ENCODE results near the gene C22orf31. TPM values are rescaled to one million over a fixed set of nuclear protein-coding genes. Genes with fewer than 3 reads are reported as not detected.
"Not testable (repeated sequence)": the region's sequence is repeated elsewhere in the genome, so short reads cannot be mapped to it uniquely, and the experiment has no call there.

Gene C22orf31
- total and polyA plus RNA-seq, 4 donors, result 1.2 TPM; not detected in 3

DNA sequence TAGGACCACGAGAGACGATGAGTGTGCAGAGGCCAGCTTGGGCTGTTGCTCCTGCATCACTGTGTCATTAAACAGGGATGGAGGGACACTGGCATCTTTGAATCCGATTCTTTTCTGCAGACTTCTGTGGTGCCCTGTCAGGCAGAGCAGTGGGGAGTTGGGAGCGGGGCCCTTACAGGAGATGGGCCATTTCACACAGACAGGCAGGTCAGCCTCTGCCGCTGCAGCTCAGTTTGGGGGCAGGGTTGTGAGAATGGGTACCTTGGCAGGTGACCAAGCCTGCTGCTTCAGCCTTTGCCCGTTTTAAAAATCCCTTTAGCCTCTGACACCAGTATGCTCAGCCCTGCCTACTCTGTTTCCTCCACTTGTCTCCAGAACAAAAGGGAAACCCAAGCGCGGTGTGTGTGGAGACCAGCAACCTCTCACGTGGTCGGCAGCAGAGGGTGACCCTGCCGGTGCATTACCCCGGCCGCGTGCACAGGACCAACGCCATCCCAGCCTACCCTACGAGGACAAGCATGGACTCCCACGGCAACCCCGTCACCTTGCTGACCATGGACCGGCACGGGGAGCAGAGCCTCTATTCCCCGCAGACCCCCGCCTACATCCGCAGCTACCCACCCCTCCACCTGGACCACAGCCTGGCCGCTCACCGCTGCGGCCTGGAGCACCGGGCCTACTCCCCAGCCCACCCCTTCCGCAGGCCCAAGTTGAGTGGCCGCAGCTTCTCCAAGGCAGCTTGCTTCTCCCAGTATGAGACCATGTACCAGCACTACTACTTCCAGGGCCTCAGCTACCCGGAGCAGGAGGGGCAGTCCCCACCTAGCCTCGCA is 12.6 kb downstream of the C22orf31 start:
- no peak overlapping the region for H3K27ac ChIP-seq (ENCODE audit: low read depth, low read length)
- H3K4me1 ChIP-seq (ENCODE audit: control insufficient read depth, insufficient read depth, low read length), result no peaks in the 10 kb centered on the region
- peaks cover 71% of the 10 kb centered on the region for H3K36me3 ChIP-seq (ENCODE audit: control insufficient read depth, insufficient read depth, low read length)
- no peaks in the 10 kb centered on the region for H3K9me3 ChIP-seq (ENCODE audit: control insufficient read depth, insufficient read depth, low read length)
- 92% methylated on average over 25 of the region's 31 CpGs for WGBS (ENCODE audit: insufficient coverage)
- no peaks in the 10 kb centered on the region for H3K27me3 ChIP-seq (ENCODE audit: control insufficient read depth, insufficient read depth, low read length)
- DNase-seq (ENCODE audit: low read depth in 4 of 6, low spot score in 6 of 6), result no peak
- no peak overlapping the region for H3K4me3 ChIP-seq (ENCODE audit: low read depth, low read length)

DNA sequence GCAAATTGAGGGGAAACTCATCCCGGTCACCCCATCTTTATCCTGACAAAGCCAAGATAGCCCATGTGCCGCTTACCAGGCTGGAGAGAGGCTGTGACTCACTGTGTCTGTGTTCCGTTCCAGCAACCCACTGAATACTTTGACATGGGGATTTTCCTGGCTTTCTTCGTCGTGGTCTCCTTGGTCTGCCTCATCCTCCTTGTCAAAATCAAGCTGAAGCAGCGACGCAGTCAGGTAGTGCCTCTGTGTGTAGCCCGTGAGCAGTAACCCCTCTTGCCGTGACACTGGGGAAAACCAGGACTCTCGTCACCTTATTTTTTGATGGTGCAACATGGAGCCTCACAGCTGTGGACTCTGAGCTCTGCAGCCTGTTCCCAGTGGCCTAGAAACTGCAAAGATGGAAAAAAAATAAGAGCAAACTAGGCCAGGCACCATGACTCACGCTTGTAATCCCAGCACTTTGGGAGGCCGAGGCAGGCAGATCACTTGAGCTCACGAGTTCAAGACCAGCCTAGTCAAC is 16.9 kb downstream of the C22orf31 start:
- Histone ChIP-seq H3K4me3 (ENCODE audit: low read depth, low read length) (no peak overlapping the region), H3K27me3 (ENCODE audit: control insufficient read depth, insufficient read depth, low read length) (no peaks in the 10 kb centered on the region), H3K36me3 (ENCODE audit: control insufficient read depth, insufficient read depth, low read length) (peaks cover 49% of the 10 kb centered on the region), H3K27ac (ENCODE audit: low read depth, low read length) (no peak overlapping the region), H3K4me1 (ENCODE audit: control insufficient read depth, insufficient read depth, low read length) (peaks cover 13% of the 10 kb centered on the region), H3K9me3 (ENCODE audit: control insufficient read depth, insufficient read depth, low read length) (no peaks in the 10 kb centered on the region)
- no peak for DNase-seq (ENCODE audit: low read depth in 4 of 6, low spot score in 6 of 6)
- WGBS (ENCODE audit: insufficient coverage), result 97% methylated on average over 12 of the region's 13 CpGs

DNA sequence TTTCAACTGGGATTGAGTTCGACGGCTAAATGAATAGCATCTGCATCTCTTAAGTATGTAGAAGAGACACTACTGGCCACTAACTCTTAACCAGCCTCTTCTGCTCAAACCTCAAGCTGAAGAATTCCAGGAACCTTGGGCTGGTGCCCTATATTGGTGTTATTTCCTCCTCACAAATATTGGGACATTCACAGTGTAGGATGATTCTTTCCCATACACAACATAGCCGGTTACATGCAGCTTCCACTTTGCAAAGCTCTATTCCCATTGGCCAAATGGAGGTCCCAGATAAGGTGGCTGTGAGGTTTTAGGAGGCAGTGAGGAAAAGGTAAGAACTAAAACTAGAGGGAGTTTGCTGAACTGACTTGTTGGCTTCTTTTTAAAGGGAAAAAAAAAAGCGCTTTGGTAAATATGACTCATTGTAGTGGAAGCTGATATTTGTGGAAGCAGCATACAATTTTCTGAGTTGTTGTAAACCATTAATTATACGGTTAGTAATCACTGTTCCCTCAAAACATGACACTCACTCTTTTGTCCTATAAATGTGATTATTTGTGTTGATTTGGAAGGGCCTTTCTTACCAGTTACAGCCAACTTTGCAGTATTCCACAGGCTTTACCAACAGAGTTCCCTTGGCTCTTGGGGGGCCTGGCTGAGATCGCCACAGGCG is 17.6 kb downstream of the C22orf31 start:
- 83% methylated on average over 2 of the region's 7 CpGs for WGBS (ENCODE audit: insufficient coverage)
- Histone ChIP-seq H3K36me3 (ENCODE audit: control insufficient read depth, insufficient read depth, low read length) (peaks cover 43% of the 10 kb centered on the region), H3K27ac (ENCODE audit: low read depth, low read length) (no peak overlapping the region), H3K4me3 (ENCODE audit: low read depth, low read length) (no peak overlapping the region), H3K4me1 (ENCODE audit: control insufficient read depth, insufficient read depth, low read length) (peaks cover 16% of the 10 kb centered on the region), H3K27me3 (ENCODE audit: control insufficient read depth, insufficient read depth, low read length) (no peaks in the 10 kb centered on the region), H3K9me3 (ENCODE audit: control insufficient read depth, insufficient read depth, low read length) (no peaks in the 10 kb centered on the region)
- no peak for DNase-seq (ENCODE audit: low read depth in 4 of 6, low spot score in 6 of 6)

DNA sequence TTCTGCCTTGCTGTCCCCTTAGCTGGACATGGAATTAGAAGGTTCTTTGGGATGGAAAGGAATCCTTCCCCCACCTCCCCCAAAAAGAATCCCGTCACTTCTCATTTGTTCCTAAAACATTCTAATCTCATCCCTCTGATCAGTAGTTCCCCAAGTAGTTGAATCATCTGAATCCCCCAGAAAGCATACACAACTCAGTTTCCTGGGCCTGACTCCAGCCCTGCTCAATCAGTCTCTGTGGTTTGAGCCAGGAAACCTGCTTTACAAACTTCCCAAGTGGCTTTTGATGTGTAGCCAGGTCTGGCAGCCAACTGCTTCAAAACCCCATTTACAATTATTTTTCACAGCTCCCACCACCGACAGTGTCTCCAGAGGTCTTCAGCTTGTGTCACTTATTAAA is 20.2 kb downstream of the C22orf31 start:
- Histone ChIP-seq H3K4me3 (ENCODE audit: low read depth, low read length) (no peak overlapping the region), H3K4me1 (ENCODE audit: control insufficient read depth, insufficient read depth, low read length) (peaks cover 21% of the 10 kb centered on the region), H3K9me3 (ENCODE audit: control insufficient read depth, insufficient read depth, low read length) (no peaks in the 10 kb centered on the region), H3K36me3 (ENCODE audit: control insufficient read depth, insufficient read depth, low read length) (peaks cover 24% of the 10 kb centered on the region), H3K27me3 (ENCODE audit: control insufficient read depth, insufficient read depth, low read length) (no peaks in the 10 kb centered on the region), H3K27ac (ENCODE audit: low read depth, low read length) (peak overlapping the region; percentile 1)
- DNase-seq (ENCODE audit: low read depth in 4 of 6, low spot score in 6 of 6), result peak in 3 of 6 donors; percentile 43 to 93 (median 79)
- 57% methylated on average over 1 of the region's 2 CpGs for WGBS (ENCODE audit: insufficient coverage)

DNA sequence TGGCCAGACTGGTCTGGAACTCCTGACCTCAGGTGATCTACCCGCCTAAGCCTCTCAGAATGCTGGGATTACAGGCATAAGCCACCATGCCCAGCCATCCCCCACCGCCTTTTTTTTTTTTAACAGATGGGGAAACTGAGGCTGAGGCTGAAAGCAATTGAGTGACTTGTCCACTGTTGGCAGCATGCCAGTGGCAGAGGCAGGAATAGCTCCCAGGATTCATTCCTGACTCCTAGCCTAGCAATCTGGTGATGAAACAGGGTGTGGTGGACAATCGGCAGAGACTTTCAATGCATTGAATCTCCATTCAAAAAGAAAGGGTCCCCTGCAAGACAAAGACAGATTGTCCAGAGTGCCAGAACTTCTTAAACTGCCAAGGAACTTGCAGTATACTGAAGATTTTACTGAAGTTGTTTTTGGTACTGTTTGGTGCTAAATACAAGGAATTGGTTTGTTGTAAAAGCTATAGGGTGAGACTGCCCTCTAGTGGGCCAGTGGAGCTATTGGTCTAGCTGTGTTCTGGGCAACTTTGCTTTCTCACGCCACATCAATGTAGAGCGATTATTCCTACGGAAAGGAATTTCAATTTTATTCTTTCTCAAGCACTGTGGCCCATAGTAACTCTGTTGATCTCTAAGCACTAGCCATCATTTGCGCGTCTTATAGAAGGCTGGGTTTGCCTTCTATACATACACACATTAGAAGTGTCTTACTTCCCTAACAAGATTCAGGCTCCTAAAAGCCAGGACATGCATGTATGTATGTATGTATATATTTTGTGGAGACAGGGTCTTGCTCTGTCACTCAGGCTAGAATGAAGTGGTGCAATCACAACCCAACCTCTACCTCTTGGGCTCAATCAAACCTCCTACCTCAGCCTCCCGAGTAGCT is 21.0 kb downstream of the C22orf31 start:
- peaks cover 21% of the 10 kb centered on the region for H3K4me1 ChIP-seq (ENCODE audit: control insufficient read depth, insufficient read depth, low read length)
- peak; percentile 69 to 96 (median 78) for DNase-seq (ENCODE audit: low read depth in 4 of 6, low spot score in 6 of 6)
- peaks cover 20% of the 10 kb centered on the region for H3K36me3 ChIP-seq (ENCODE audit: control insufficient read depth, insufficient read depth, low read length)
- H3K27ac ChIP-seq (ENCODE audit: low read depth, low read length), result peak overlapping the region; percentile 16
- no peaks in the 10 kb centered on the region for H3K27me3 ChIP-seq (ENCODE audit: control insufficient read depth, insufficient read depth, low read length)
- no peak overlapping the region for H3K4me3 ChIP-seq (ENCODE audit: low read depth, low read length)
- H3K9me3 ChIP-seq (ENCODE audit: control insufficient read depth, insufficient read depth, low read length), result no peaks in the 10 kb centered on the region
- no CpG with 5 or more reads among the region's 9 CpGs for WGBS (ENCODE audit: insufficient coverage)

DNA sequence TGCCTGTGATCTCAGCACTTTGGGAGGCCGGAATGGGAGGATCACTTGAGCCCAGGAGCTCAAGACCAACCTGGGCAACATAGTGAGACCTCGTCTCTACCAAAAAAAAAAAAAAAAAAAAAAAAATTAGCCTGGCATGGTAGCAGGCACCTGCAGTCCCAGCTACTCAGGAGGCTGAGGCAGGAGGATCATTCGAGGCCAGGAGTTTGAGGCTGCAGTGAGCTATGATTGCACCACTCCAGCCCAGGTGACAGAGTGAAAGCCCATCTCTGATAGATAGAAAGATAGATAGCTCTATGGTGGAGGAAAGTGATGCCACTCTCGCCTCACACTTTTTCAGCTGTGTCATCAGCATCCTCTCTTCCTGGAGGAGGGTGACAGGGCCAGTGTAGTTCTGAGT is 21.9 kb downstream of the C22orf31 start:
- not testable (repeated sequence) for H3K4me3 ChIP-seq (ENCODE audit: low read depth, low read length); H3K27ac ChIP-seq (ENCODE audit: low read depth, low read length); H3K9me3 ChIP-seq (ENCODE audit: control insufficient read depth, insufficient read depth, low read length); DNase-seq (ENCODE audit: low read depth in 4 of 6, low spot score in 6 of 6); H3K27me3 ChIP-seq (ENCODE audit: control insufficient read depth, insufficient read depth, low read length)
- 100% methylated on average over 1 of the region's 4 CpGs for WGBS (ENCODE audit: insufficient coverage)
- H3K4me1 ChIP-seq (ENCODE audit: control insufficient read depth, insufficient read depth, low read length), result peaks cover 21% of the 10 kb centered on the region
- H3K36me3 ChIP-seq (ENCODE audit: control insufficient read depth, insufficient read depth, low read length), result peaks cover 11% of the 10 kb centered on the region

DNA sequence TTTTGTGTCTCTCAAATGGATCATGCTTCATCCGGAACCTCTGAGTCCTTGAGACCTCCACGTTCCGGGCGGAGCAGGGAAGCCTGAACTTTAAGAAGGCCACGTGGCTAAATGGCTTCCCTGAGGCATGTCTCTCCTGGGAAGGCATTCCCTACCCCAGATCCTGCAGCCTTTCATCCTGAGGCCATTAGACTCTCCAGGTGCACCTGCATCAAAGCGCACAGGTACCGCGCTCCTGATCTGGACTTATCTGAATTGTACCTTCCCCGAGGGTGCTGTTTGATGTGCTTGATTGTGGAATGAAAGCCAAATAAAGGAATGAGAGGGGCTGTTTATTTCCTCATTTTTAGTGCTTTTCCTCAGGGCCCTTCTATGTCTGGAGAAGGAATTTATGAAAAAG is 22.5 kb downstream of the C22orf31 start:
- H3K36me3 ChIP-seq (ENCODE audit: control insufficient read depth, insufficient read depth, low read length), result peaks cover 6% of the 10 kb centered on the region
- 88% methylated on average over 9 of the region's 9 CpGs for WGBS (ENCODE audit: insufficient coverage)
- DNase-seq (ENCODE audit: low read depth in 4 of 6, low spot score in 6 of 6), result no peak
- H3K27me3 ChIP-seq (ENCODE audit: control insufficient read depth, insufficient read depth, low read length), result no peaks in the 10 kb centered on the region
- no peak overlapping the region for H3K27ac ChIP-seq (ENCODE audit: low read depth, low read length)
- no peak overlapping the region for H3K4me3 ChIP-seq (ENCODE audit: low read depth, low read length)
- H3K9me3 ChIP-seq (ENCODE audit: control insufficient read depth, insufficient read depth, low read length), result no peaks in the 10 kb centered on the region
- H3K4me1 ChIP-seq (ENCODE audit: control insufficient read depth, insufficient read depth, low read length), result peaks cover 21% of the 10 kb centered on the region

DNA sequence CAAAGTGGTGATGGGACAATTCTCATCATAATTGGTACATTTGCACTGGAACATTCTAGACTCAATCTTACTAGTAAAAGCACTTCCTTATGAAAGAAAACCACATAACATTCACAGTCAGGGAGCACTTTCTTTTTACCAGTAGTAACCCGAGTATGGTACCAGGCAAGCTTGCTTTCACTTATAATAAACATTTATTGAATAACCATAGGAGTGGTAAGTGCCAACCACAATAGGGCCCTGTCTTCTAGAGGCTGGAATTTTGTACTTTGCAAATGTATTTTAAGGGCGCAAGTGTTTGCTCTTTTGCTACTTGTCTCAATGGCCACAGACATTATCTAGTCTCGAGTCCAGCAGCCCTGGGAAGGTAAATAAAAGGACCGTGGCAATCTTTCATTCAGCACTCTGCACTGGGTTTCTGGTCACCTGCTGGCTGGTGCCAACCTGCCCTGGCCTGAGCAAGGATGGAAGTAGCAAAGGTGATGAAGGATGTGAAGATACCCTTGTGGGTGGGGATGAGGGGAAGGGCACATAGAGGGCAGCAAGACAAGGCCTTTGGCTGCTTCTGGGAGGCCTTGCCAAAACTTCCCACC is 24.2 kb downstream of the C22orf31 start:
- 83% methylated on average over 1 of the region's 4 CpGs for WGBS (ENCODE audit: insufficient coverage)
- H3K27ac ChIP-seq (ENCODE audit: low read depth, low read length), result no peak overlapping the region
- no peak for DNase-seq (ENCODE audit: low read depth in 4 of 6, low spot score in 6 of 6)

DNA sequence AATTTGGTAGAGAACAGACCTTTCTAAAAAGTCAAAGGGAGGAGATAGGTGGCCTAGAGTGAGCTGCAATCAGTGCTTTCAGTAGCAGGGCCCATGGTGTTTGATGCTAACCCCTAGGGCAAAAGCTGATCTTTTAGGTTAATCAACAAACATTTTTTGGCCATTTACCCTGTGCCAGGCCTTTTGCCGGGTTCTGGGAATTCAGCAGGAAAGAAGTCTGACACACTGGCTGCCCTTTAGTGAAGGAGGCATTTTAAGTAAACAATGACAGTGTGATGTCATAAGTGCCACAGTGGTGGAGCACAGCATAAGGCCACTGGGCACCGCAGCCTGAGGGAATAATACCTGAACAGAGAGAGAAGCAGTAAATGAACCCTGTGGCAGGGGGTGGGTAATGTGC is 29.0 kb downstream of the C22orf31 start:
- Histone ChIP-seq H3K36me3 (ENCODE audit: control insufficient read depth, insufficient read depth, low read length) (no peaks in the 10 kb centered on the region), H3K27ac (ENCODE audit: low read depth, low read length) (peak overlapping the region; percentile 89), H3K9me3 (ENCODE audit: control insufficient read depth, insufficient read depth, low read length) (no peaks in the 10 kb centered on the region), H3K4me3 (ENCODE audit: low read depth, low read length) (no peak overlapping the region), H3K27me3 (ENCODE audit: control insufficient read depth, insufficient read depth, low read length) (no peaks in the 10 kb centered on the region), H3K4me1 (ENCODE audit: control insufficient read depth, insufficient read depth, low read length) (peaks cover 34% of the 10 kb centered on the region)
- 65% methylated on average over 2 of the region's 2 CpGs for whole genome bisulfite sequencing (ENCODE audit: insufficient coverage)
- DNase-seq (ENCODE audit: low read depth in 4 of 6, low spot score in 6 of 6), result peak in 1 of 6 donors; percentile 22

More for the DNA sequence above, 24.2 kb downstream of the C22orf31 start:
- no peaks in the 10 kb centered on the region for H3K36me3 ChIP-seq (ENCODE audit: control insufficient read depth, insufficient read depth, low read length)
- peaks cover 26% of the 10 kb centered on the region for H3K4me1 ChIP-seq (ENCODE audit: control insufficient read depth, insufficient read depth, low read length)
- no peaks in the 10 kb centered on the region for H3K9me3 ChIP-seq (ENCODE audit: control insufficient read depth, insufficient read depth, low read length)
- no peak overlapping the region for H3K4me3 ChIP-seq (ENCODE audit: low read depth, low read length)
- H3K27me3 ChIP-seq (ENCODE audit: control insufficient read depth, insufficient read depth, low read length), result no peaks in the 10 kb centered on the region
